Subcutaneous adipose tissue (tissue), 4 donors: Measurements from ENCODE around the gene SLC4A2. TPM values are rescaled to one million over a fixed set of nuclear protein-coding genes. Genes with fewer than 3 reads are reported as not detected.

ENCODE experiments used
- CTCF ChIP-seq: fragments of 450-650 bp; IDR thresholded peaks from one replicate; pipeline ENCODE4 v1.5.1; 2016; ENCODE audit warnings: low read depth, mild to moderate bottlenecking, control low read depth, antibody characterized with exemption, moderate library complexity
- total RNA-seq, 4 donors: library from RNA; depleted of rRNA; stranded (reverse); fragments of >200 nt; gene quantifications; one replicate each; pipeline ENCODE4 v1.1.0, GENCODE V29; 2016

The SLC4A2 gene
- total RNA-seq, 4 donors from 2014 or later, result 40.1 to 65.0 (median 44.6) TPM

DNA sequence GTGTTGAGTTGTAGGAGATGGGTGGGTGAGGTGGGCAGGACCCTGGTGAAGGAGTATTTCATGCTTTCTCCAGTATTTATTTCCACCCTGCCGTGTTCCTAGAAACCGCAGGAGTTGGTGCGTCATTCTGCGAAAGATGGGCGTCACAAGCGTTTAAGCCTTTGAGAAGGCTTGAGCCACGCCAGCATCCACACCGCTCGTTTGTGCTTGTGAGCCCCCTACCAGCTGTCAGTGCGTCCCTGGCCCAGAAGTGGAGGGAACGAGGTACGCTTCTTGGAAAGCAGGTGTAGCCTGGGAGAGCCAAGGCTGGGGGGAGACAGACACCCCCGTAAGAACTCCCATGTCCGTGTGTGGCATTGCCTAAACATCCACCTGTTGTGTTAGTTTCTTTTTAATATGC lies 32.6 kb downstream of the SLC4A2 start:
- TF ChIP-seq CTCF, result no peak

- no peak for TF ChIP-seq CTCF
Observed at GRCh38 chr7:151093748-151094147, 34.4 kb downstream of the SLC4A2 start.

GRCh38 chr7:151094675-151095074 lies 35.3 kb downstream of the SLC4A2 start:
- no peak for TF ChIP-seq CTCF

DNA sequence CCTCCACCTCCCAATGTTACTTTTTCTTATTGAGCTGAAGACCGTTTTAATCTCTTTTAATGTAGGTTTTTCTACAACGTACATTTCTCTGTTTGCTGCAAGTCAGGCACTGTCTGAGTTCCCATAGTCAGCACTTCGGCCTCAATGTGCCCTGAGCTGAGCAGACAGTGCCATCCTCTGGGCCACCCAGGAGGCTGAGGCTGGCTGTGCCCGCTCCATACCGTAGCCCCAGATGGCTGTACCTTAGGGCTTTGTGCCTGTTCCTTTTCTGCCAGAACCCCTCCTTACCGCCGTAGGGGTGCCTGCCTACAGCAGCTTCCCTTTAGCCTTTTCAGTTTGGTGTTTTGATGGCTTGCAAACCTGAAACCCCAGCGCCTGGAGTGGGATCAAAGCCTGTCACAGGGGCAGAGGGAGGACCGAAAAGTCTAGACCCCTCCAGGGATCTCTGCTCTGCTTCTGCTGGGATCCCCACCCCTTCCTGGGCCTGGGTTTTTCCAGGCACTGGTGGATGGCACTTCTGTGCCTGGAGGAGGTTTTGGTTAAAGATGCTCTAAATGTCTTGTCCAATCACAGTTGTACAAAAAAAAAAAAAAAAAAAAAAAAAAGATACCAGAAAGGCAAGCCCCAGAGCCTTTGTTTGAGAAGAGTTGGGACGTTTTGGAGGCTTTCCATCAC lies 35.9 kb downstream of the SLC4A2 start:
- TF ChIP-seq CTCF, result no peak

DNA sequence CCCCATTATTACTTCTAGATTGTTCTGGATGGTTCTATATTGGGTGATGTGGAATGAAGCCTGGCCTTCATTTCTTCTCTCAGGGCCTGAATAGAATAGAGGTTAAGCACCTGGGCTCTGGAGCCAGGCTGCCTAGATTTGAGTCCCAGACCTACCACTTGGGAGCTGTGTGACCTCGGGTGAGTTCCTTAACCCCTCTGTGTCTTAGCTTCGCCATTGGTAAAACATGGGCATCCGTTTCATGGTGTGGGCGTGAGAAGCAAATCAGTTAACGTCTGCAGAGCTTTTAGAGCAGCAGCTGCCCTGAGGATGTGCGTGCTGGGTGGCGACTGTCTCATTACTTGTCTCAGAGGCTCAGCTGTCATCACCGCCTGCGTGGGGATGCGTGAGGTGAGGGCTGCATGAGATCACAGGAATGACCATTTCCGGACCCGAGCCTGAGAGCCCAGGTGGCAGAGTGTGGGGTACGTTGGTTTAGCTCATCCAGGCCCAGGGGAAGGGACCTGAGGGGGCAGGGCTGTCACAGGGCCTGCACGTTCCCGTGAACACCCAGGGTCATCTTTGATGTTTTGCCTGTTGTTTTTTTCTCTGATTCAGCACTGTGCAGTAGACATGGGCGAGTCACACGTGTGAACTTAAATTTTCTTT lies 36.6 kb downstream of the SLC4A2 start:
- no peak for TF ChIP-seq CTCF

DNA sequence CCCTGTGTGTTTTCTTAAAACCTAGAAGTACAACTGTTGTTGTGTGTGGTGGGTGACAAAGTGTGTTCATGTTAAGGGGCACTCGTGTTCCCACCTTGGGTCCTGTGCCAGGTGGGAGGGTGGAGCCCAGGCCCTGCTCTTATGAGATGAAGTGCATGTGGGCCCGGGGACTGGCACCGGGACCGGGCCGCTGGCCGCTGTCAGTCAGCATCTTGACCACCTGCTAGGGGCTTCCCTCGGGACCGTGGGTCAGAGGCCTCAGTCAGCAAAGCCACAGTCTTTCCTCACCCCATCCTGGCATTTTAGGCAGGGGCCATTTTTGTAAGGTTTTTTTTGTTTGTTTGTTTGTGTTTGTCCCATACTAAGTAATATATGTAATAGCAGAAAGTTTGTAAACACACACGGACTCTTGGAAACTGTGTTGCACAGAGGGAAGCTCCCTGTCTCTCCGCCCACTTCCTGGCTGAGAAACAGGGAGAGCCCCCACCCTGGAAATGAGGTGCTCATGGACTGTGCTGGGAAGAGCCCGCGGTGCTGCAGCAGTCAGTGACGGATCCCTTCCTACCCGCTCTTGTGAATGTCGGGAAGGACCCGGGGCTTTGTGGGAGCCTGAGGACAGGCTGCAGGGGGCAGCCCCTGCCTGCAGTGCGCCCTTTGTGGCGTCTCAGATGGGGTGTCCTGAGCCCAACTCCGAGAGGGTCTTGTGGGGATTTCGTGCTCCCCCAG lies 40.3 kb downstream of the SLC4A2 start:
- no peak for TF ChIP-seq CTCF

DNA sequence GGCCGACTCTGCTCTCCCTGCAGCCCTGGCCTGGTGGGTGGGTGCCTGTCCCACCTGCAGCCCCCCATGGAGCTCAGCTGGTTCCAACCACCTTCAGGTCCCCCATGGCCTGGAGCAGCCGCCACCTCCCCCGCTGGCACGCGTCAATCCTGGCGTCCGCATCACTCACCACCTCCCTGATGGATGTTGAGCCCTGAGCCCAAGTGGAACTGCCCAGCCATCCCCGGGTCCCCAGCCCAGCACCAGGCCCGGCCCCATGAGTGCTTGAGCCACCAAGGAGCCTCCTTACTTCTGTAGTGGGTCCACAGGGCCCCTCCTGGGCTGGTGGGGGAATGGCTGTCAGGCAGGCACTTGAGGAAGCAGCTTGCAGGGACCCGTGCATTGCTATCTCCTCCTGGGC lies 41.5 kb downstream of the SLC4A2 start:
- TF ChIP-seq CTCF, result no peak
